OCI-LY7 (cell line): ENCODE data around the gene GNAZ.

ENCODE experiments used
- EZH2phosphoT487 ChIP-seq: fragments of 200-600 bp; sonication (generic); IDR thresholded peaks from 2 replicates; pipeline ENCODE4 v1.6.1; 2018; ENCODE audit warnings: low read depth, borderline replicate concordance, mild to moderate bottlenecking, mixed run types, antibody characterized with exemption, low read length, moderate library complexity, mixed read lengths
- TF ChIP-seq, protein P1 (sequence below): fragments of 200-600 bp; sonication (generic); conservative IDR thresholded peaks from 2 replicates; pipeline ENCODE4 v1.5.1; 2014; ENCODE audit warnings: mild to moderate bottlenecking, antibody characterized with exemption, low read length, moderate library complexity, mixed read lengths

DNA sequence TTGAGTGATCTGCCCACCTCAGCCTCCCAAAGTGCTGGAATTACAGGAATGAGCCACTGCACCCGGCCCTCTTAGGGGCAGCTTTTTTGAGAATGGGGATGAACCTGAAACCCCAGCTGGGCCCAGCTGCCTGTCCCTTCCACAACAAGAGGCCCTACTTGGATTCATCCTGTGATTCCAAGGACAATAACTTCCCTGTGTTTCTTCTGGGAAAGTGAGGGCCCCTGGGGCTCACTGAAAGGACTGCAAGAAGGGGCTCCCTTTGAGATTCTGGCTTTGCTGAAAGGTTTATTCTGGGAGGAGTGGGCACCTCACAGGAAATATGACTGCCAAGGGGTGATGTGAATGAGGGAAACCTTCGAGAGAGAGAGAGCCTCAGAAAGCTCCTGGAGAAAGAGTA lies 12.3 kb upstream of the GNAZ start:
- TF ChIP-seq, protein P1, sequence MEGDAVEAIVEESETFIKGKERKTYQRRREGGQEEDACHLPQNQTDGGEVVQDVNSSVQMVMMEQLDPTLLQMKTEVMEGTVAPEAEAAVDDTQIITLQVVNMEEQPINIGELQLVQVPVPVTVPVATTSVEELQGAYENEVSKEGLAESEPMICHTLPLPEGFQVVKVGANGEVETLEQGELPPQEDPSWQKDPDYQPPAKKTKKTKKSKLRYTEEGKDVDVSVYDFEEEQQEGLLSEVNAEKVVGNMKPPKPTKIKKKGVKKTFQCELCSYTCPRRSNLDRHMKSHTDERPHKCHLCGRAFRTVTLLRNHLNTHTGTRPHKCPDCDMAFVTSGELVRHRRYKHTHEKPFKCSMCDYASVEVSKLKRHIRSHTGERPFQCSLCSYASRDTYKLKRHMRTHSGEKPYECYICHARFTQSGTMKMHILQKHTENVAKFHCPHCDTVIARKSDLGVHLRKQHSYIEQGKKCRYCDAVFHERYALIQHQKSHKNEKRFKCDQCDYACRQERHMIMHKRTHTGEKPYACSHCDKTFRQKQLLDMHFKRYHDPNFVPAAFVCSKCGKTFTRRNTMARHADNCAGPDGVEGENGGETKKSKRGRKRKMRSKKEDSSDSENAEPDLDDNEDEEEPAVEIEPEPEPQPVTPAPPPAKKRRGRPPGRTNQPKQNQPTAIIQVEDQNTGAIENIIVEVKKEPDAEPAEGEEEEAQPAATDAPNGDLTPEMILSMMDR = no peak
- TF ChIP-seq EZH2phosphoT487 = no peak
